Stimulated activated CD8-positive, alpha-beta memory T cell treated with anti-CD3 and anti-CD28 coated beads, Interleukin-2, amount 100 ng/mL, for 1 hour (primary cell): ENCODE data around the gene TBC1D17.

Source experiments
- DNase-seq, 2 donors: peaks; one replicate each; pipeline ENCODE4 v3.0.0-alpha.2; 2020; ENCODE audit warnings: low read depth in 2 of 2

The TBC1D17 gene

DNA sequence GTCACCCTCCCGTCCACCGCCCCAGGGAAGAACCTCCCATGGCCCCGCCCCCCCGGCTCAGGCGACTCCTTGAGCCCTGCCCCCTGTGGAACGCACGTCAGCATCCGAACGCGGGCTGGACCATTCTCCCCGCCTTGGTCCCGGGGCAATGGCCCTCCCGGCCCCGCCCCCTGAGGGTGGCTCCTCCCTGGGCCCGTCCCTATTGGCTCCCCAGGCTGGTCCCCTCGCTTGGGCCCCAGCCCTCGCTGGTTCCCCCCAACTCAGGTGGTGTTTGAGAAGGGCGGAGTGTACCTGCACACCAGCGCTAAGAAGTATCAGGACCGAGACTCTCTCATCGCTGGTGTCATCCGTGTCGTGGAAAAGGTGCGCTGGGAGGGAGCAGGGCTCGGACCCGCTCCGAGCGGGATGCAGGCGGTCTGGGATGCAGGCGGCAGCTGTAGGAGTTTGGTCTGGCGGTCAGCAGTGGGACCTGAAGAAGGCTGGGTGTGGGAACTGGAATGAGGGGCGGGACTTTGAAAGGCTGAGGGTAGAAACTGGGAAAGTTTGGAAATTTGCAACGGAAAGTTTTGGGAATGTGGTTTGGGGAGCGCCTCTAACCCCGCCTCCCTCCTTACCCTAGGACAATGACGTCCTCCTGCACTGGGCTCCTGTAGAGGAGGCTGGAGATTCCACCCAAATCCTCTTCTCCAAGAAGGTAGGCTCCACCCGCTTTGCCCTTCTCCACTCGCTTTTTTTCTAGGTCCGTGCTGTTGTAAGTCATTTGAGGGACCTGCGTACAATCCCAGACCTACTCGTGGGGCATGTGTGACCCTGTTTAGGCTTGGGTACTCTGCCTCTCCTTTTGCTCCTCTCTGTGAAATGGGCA is 609 bp downstream of the TBC1D17 start:
- DNase-seq = peak; percentile 93 to 97

- DNase-seq = no peak
Observed at GRCh38 chr19:49878744-49879070, 1.2 kb downstream of the TBC1D17 start.

- DNase-seq = no peak
Observed at GRCh38 chr19:49879243-49879963, 1.9 kb downstream of the TBC1D17 start.

DNA sequence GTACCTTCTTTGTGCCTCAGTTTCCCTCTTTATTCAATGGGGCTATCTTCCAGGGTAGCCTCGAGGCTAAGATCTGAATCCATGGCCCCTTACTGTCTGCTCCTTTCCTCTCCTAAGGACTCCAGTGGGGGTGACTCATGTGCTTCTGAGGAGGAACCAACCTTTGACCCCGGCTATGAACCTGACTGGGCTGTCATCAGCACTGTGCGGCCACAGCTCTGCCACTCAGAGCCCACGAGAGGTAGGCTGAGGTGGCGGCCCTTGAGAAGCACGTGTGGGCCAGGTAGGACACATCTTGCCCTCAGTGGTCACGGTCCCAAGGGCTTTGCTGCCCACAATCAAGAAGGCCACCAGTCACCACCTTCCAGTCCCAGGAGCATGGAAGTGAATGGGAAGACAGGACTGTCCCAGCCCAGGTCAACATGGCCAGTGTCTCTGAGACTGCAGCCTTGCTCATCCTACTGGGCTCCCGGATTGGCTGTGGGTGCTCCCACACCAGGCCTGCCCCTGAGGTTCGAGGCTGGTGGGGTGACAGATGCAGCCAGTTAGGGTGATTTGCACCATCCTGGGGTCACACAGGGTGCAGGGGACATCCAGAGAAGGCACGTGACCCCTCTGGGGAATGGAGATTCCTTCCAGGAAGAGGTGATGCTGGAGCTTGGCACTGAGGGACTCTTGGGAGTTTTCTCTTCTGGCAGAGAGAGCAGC is 2.8 kb downstream of the TBC1D17 start:
- DNase-seq = no peak

DNA sequence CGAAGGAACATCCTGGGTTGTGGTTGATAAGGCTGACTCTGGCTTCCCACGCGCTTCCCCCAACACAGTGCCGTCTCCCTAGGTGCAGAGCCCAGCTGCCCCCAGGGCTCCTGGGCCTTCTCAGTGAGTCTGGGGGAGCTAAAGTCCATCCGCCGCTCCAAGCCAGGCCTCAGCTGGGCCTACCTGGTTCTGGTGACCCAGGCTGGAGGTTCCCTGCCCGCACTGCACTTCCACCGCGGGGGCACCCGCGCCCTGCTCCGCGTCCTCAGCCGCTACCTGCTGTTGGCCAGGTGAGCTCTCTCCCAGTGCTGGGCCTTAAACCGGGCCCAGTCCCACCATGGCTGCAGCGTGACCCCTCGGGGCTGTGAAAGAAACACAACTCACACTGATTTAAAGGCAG is 3.7 kb downstream of the TBC1D17 start:
- no peak for DNase-seq

DNA sequence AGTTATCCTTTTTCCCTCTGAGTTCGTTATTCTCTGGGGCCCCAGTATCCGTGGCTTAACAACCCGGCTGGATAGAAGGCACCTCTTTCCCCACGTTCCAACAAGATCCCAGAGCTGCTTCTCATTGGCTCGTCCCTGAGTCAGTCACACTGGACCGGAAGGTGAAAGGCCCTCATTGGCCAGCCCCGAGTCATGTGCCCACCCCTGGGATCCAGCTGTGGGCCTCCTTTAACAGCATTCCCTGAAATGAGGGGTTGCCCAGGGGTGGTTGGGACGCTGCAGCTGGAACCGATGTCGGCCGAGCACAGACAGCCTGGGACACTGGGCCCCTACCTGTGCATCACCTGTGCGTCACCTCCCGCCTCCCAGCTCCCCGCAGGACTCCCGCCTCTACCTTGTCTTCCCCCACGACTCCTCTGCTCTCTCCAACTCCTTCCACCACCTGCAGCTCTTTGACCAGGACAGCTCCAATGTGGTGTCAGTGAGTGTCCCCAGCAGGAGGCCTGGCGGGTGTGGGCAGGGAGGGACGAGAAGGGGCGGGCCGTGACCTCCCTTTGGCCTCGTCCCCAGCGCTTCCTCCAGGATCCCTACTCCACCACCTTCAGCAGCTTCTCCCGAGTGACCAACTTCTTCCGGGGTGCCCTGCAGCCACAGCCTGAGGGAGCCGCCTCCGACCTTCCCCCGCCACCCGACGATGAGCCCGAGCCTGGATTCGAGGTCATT is 4.3 kb downstream of the TBC1D17 start:
- no peak for DNase-seq

DNA sequence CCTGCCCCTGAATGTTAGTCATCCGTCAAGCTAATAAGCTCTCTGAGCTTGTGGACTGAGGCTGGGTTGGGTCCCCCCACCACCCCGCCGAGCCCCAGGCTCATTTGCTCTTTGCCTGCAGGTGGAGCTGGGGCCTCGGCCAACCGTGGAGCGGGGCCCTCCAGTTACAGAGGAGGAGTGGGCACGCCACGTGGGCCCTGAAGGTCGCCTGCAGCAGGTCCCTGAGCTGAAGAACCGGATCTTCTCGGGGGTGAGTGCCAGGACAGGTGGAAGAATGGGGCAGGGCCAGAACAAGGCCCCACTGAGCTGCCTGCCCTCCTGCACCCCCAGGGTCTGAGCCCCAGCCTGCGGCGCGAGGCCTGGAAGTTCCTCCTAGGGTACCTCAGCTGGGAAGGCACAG is 5.1 kb downstream of the TBC1D17 start:
- no peak for DNase-seq

DNA sequence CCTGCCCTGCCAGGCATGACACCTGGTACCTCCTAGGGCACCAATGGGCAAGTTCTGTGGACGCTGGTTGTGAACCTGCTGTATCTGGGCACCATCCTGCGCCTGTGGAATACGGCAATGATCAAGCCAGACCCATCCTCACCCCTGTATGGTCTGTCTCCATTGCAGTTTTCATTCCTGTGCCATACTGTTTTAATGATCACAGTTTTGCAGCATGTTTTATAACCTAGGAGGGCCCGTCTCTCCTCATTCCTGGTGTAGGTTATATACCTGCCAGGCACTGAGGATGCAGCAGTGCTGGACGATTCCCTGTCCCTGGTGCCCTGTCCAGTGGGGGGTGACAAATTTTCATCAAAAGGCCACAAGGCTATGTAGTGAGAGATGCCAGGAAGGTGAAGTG is 5.6 kb downstream of the TBC1D17 start:
- no peak for DNase-seq

GRCh38 chr19:49884109-49884508 is 6.6 kb downstream of the TBC1D17 start:
- no peak for DNase-seq

- DNase-seq = no peak
Observed at GRCh38 chr19:49884760-49885159, 7.3 kb downstream of the TBC1D17 start.

GRCh38 chr19:49887037-49887664 is 9.6 kb downstream of the TBC1D17 start:
- no peak for DNase-seq

DNA sequence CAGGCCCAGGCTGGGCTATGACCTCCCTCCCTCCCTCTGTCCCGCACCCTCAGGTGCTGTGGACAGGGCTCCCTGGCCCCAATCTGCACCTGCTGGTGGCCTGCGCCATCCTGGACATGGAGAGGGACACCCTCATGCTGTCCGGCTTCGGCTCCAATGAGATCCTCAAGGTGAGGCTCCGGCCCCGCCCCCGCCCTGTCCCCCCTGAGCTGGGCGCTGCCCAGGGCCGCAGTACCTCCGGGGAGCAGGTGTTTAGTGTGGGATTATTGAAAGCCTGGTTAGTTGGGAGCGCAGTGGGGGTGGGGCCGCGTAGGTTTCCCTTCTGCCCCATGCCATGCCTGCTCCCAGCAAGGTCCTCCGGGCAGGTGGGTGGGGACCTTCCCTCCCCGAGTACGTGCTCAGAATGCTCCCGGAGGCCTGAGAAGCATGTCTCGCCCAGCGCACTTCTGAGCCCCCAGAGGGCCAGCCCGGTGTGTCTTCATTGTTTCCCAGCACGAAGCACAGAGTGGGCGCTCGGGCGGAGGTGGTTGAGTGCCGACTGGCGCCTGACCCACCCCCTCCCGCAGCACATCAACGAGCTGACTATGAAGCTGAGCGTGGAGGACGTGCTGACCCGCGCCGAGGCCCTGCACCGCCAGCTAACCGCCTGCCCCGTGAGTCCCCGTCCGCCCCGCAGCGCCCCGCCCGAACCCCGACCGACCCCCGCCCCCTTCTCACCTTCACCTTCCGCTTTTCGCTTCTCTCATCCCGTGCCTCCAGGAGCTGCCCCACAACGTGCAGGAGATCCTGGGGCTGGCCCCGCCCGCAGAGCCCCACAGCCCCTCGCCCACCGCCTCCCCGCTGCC is 10.4 kb downstream of the TBC1D17 start:
- DNase-seq = no peak

DNA sequence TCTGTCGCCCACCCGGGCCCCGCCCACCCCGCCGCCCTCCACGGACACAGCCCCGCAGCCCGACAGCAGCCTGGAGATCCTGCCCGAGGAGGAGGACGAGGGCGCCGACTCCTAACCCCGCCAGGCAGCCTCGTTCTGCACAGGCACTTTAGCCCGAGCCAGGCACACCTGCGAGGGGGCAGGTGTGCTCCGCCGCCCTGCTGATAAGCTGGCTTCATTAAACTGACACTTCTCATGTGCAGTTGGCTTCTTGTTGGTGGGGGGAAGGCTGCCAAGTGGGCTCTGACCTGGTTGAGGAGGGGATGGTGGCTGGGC is 11.0 kb downstream of the TBC1D17 start:
- no peak for DNase-seq

GRCh38 chr19:49889038-49889686 is 11.7 kb downstream of the TBC1D17 start:
- no peak for DNase-seq

DNA sequence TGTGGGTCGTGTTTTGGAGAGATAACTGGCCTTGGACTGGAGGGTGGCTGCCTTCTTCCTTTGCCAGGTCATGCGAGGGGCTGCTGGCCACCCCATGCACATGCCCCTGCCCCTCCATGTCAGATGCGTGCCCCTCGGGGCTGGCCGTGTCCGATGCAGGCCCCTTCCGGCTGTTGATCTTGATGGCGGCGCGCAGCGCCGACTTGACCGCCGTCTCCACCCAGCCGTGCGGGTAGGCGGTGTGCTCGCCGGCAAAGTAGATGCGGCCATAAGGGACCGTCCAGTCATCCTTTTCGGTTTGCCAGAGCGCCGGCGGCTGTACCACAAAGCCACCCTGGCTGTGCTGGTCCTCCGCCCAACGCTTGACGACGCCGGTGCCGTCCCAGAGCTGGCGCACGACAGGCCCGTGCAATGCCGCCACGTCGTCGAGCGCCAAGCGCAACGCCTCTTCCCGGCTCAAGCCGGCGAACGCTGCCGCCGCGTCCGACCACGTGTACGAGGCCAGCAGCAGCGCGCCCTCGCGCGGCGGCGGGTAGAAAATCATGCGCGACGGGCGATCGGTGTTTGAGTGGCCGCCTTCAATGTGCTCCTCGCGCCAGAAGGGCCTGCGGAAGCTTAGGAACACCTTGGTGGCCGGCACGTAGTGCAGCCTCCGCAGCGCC is 12.3 kb downstream of the TBC1D17 start:
- DNase-seq = peak; percentile 38 to 51

DNA sequence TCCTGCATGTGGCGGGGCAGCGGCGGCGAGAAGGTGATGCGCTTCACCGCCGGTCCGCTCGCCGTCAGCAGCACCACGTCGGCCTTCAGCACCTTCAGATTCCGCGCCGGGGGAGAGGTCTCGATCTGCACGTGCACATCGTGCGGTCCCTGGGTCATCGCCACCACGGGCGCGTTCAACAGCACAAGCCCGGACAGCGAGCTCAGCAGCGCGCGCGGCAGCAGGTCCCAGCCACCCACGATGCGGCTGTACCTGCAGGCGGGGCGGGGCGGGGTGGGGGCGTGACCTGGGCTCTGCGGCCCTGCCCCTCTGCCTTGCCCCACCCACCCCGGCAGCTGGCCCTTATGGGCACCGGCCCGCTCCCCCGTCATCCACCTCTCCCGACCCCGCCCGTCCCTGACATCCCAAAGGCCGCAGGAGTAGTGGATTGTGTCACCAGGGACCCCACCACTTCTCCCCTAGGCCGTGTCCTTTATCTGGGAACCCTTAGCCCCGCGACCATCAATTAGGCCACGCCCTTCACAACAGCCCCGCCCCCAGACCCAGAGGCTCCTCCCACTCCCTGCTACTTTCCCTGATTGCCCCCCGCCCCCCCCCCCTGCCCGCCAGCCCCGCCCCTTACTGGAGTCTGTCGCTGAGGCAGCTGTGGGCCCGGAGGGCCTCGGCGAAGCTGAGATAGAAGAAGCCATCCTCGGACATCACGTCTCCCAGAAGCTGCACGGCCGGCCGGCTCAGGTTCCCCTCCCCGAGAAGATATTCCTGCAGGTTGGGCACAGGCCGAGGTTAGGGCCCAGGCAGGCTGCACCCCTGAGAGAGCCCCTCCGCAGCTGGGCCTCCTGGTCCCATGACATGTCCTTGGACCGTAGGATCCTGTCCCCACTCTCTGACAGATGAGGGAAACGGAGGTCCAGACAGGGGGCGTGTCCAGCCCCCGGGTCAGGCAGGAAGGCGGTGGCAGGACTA is 13.1 kb downstream of the TBC1D17 start:
- peak; percentile 27 to 43 for DNase-seq

- no peak for DNase-seq
Observed at GRCh38 chr19:49891393-49891792, 13.9 kb downstream of the TBC1D17 start.

- DNase-seq = no peak
Observed at GRCh38 chr19:49892716-49893115, 15.2 kb downstream of the TBC1D17 start.
